K562 (cell line): ENCODE measurements around the gene RAMACL. TPM values are rescaled to one million over a fixed set of nuclear protein-coding genes. Genes with fewer than 3 reads are reported as not detected.

Experiments
- CEBPZ ChIP-seq: fragments of 150-350 bp; IDR thresholded peaks from 2 replicates; pipeline ENCODE4 v1.6.1; 2014; ENCODE audit warnings: low read depth, mild to moderate bottlenecking, low read length, borderline replicate concordance
- ZKSCAN3 ChIP-seq: fragments of 250-450 bp; sonication (Bioruptor Pico); IDR thresholded peaks from 2 replicates; pipeline ENCODE4 v1.4.0; 2020
- polyA plus RNA-seq, 8 experiments: library from polyadenylated mRNA; depleted of rRNA in 4 of 8; stranded (reverse) in 5 of 8; unstranded in 3 of 8; fragments of >200 nt; fragmentation: Nextera tagmentation in 2 of 8; fragmentation: Illumina TruSeq in 1 of 8; extraction: Ambion mirVana in 2 of 8; extraction: Trizol in 1 of 8; gene quantifications; 2 replicates each; pipeline versions ENCODE4 v1.2.1 to v1.2.3, GENCODE V29; 2011 to 2014; ENCODE audit warnings: inconsistent platforms in 1 of 8, missing spikeins in 1 of 8
- total RNA-seq, 7 experiments: library from RNA; depleted of rRNA in 6 of 7; stranded (reverse); fragments of >200 nt in 6 of 7; fragmentation: Illumina TruSeq in 2 of 7; extraction: Trizol in 2 of 7; gene quantifications; 2 replicates each; pipeline versions ENCODE4 v1.2.1 to v1.2.3, GENCODE V29; 2011 to 2021; ENCODE audit warnings: low replicate concordance in 1 of 7
- TF ChIP-seq, protein P1 (sequence below): fragments of 200-400 bp; formaldehyde crosslinking; IDR thresholded peaks from 2 replicates; pipeline ENCODE4 v1.6.1; 2017; ENCODE audit warnings: mild to moderate bottlenecking, low read depth, low read length, moderate library complexity

RAMACL gene
- total and polyA plus RNA-seq, 9 of the 15 experiments (the other 6 are each of a cell fraction or from before 2014, with no cell fraction given), result 0.11 to 1.7 (median 0.41) TPM; not detected in 1

GRCh38 chr6:166573511-166574216 lies 12.8 kb downstream of the RAMACL start (continued):
- TF ChIP-seq, protein P1, sequence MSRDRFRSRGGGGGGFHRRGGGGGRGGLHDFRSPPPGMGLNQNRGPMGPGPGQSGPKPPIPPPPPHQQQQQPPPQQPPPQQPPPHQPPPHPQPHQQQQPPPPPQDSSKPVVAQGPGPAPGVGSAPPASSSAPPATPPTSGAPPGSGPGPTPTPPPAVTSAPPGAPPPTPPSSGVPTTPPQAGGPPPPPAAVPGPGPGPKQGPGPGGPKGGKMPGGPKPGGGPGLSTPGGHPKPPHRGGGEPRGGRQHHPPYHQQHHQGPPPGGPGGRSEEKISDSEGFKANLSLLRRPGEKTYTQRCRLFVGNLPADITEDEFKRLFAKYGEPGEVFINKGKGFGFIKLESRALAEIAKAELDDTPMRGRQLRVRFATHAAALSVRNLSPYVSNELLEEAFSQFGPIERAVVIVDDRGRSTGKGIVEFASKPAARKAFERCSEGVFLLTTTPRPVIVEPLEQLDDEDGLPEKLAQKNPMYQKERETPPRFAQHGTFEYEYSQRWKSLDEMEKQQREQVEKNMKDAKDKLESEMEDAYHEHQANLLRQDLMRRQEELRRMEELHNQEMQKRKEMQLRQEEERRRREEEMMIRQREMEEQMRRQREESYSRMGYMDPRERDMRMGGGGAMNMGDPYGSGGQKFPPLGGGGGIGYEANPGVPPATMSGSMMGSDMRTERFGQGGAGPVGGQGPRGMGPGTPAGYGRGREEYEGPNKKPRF, result no peak
- TF ChIP-seq CEBPZ (no peak), ZKSCAN3 (CRISPR knock-in tag) (no peak)
